Astrocyte of the spinal cord (primary cell): ENCODE measurements around the gene LYSMD2.
A peak's percentile ranks its signal among the peaks of the same experiment; 100 is the strongest.

Experiments used
- DNase-seq: peaks from one replicate; pipeline ENCODE4 v3.0.0; 2011; ENCODE audit warnings: low read depth, low spot score
- H3K4me3 ChIP-seq: 2 replicates; pipeline ENCODE4 v1.5.1; 2011; ENCODE audit warnings: low read depth, mild to moderate bottlenecking, low read length, moderate library complexity
- in situ Hi-C: cut with HindIII; loops from 2 replicates; pipeline ENCODE4 v1.10.0; 2017; ENCODE audit warnings: low sequenced_read_pairs
- TF ChIP-seq, protein P1 (sequence below): IDR thresholded peaks from 2 replicates; pipeline ENCODE4 v1.5.1; 2012; ENCODE audit warnings: low read depth, mild to moderate bottlenecking, low read length, inconsistent platforms

The LYSMD2 gene

DNA sequence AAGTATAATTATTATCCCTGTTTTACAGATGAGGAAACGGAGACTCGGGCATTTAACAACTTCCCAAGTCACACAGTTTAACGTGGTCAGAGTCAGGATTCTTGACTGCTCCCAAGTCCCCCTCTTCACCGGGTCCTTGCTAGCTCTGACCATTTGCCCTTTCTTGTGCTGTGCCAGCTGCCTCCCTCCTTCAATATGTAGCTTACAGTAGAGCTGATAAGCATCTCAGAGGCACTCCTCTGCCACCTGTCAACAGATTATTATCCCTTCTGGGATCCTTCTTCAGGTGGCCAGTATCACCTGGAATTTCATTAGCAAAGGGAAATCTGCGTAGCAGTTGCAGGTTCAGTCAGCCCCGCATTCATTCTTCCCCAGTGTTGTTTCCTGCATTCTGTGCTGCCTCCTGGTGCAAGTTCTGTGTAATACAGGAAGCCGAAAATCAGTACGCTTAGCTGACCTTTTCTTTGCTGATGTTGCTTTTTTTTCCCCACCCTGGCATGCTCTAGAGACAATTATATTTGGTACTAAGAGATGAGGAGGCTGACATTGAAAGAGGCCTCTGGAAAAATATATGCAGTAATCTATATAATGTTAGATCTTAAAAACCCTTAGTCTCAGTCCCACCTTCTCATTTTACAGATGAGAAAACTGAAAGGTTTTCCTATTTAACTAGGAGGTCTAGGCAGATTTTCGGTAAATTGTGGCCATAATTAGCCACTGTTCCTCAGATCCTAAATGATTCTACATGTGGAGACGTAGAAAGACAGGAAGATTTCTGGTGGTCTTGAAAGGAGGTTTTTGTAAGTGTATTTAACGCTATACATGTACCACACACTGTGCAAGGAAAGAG lies 38.7 kb upstream of the LYSMD2 start:
- in situ Hi-C loops: no loop called here
- DNase-seq: no peak
- TF ChIP-seq, protein P1, sequence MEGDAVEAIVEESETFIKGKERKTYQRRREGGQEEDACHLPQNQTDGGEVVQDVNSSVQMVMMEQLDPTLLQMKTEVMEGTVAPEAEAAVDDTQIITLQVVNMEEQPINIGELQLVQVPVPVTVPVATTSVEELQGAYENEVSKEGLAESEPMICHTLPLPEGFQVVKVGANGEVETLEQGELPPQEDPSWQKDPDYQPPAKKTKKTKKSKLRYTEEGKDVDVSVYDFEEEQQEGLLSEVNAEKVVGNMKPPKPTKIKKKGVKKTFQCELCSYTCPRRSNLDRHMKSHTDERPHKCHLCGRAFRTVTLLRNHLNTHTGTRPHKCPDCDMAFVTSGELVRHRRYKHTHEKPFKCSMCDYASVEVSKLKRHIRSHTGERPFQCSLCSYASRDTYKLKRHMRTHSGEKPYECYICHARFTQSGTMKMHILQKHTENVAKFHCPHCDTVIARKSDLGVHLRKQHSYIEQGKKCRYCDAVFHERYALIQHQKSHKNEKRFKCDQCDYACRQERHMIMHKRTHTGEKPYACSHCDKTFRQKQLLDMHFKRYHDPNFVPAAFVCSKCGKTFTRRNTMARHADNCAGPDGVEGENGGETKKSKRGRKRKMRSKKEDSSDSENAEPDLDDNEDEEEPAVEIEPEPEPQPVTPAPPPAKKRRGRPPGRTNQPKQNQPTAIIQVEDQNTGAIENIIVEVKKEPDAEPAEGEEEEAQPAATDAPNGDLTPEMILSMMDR: peak; percentile 82
- no peak overlapping the region for H3K4me3 ChIP-seq

DNA sequence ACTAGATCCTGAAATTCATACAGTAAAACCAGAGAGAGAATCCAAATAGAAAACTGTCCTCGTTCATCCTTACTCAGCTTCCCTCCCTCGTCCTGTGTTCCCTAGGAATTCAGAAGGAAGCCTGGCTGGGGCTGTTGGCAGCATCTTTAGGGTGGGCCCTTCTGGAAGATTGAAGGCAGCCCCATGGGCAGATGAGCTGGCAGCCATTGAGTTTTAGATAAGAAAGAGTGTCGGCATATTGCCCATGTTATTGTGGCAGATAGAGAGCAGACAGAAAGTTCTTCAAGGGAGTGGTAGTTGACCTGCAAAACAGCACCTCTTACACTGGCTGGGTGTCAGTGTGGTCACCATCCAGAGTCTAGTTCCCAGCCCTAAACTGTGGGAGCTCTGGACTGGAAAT lies 37.5 kb upstream of the LYSMD2 start:
- TF ChIP-seq, protein P1: no peak
- no peak overlapping the region for H3K4me3 ChIP-seq
- in situ Hi-C loops: no loop called here
- DNase-seq: no peak

DNA sequence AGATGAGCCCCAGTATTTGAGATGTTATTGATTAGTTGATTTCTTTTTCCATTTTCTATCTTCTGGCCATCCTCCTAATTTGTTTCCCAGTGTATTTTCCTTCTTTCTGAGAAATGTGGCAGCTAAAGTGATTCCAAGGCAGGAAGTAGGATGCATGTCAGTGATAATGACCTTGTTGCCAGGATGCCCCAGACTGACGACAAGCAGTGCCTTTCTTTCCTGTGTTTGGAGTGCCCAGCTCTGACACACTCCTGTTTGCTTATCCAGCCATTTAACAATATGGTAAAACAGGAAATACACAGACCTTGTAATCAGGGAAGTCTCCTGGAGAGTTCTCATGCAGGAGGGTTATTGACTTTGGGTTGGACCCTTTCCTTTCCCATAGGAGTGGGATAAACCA lies 34.3 kb upstream of the LYSMD2 start:
- TF ChIP-seq, protein P1: no peak
- H3K4me3 ChIP-seq: no peak overlapping the region
- in situ Hi-C loops: no loop called here
- DNase-seq: no peak

DNA sequence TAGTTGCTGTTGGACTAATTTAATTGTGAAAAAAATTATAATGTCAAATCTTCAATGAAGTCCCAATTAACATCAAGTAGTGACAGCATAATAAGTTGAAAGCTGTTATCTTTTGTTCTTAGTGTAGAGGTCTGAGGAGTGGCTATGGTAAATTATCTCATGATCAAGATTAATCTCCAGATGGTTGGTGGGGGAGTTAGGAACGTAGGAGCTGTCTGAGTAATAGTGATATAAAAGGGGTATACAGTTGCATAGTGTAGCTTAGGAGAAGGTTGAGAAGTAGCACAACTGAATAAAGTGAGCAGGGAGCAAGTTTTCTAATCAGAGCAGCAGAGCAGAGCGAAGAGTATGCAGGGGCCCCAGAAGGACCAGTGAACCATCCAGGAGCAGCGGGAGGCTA lies 33.4 kb upstream of the LYSMD2 start:
- DNase-seq: no peak
- TF ChIP-seq, protein P1: no peak
- in situ Hi-C loops: no loop called here
- no peak overlapping the region for H3K4me3 ChIP-seq

DNA sequence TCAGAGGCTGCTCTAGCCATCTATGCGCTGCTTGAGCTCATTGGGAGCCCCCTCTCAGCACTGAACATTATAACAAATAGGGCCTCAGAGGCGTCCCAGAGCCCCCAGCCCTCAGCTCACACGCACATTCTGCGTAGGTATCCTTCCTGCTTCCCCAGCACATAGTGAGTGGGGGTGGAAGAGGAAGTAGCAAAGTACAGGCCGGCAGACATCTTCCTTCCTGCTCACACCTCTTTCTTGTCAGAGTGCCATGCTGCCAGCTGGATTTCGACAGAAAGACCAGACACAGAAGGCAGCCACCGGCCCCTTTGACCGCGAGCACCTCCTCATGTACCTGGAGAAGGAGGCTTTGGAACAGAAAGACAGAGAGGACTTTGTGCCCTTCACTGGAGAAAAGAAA lies 30.6 kb upstream of the LYSMD2 start:
- in situ Hi-C loops: no loop called here
- TF ChIP-seq, protein P1: no peak
- no peak overlapping the region for H3K4me3 ChIP-seq
- no peak for DNase-seq

DNA sequence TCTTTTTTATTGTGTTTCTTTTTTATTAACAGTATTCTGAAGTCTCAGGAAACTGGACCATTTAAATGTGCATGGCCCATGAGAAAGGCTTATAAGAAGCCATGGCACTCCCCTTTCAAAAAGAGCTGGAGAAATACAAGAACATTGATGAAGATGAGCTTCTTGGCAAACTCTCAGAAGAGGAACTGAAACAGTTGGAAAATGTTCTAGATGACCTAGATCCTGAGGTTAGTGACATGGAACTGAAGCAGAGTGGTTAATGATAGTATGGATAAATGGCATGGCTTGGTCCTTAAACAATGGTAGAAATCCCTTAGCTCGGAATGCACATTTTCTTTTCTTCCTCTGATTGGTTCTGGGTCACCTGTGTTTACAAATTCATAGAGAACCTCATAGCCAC lies 28.9 kb upstream of the LYSMD2 start:
- in situ Hi-C loops: no loop called here
- TF ChIP-seq, protein P1: no peak
- H3K4me3 ChIP-seq: no peak overlapping the region
- no peak for DNase-seq
